Activated naive CD8-positive, alpha-beta T cell treated with anti-CD3 and anti-CD28 coated beads, Interleukin-2, amount 50 U/mL, for 24 hours (primary cell): ENCODE measurements around the gene NEU2.
"Not testable (repeated sequence)": the region's sequence is repeated elsewhere in the genome, so short reads cannot be mapped to it uniquely, and the experiment has no call there.

Experiments
- ATAC-seq: fragments of 150-1000 bp; cut with Tn5 transposase; one replicate; pipeline ENCODE4 v1.10.0; 2021
- DNase-seq: peaks from one replicate; pipeline ENCODE4 v3.0.0; 2021
- H3K27ac Mint-ChIP-seq: one replicate; pipeline ENCODE4 v1.8.0; 2021; ENCODE audit warnings: mild to moderate bottlenecking, mixed read lengths
- H3K27me3 Mint-ChIP-seq: one replicate; pipeline ENCODE4 v1.8.0; 2021; ENCODE audit warnings: mixed read lengths
- H3K36me3 Mint-ChIP-seq: one replicate; pipeline ENCODE4 v1.8.0; 2021; ENCODE audit warnings: low read depth, mixed read lengths
- H3K4me1 Mint-ChIP-seq: one replicate; pipeline ENCODE4 v1.8.0; 2021; ENCODE audit warnings: mixed read lengths
- H3K4me3 Mint-ChIP-seq: one replicate; pipeline ENCODE4 v1.8.0; 2021; ENCODE audit warnings: mild to moderate bottlenecking, moderate library complexity, mixed read lengths
- H3K9me3 Mint-ChIP-seq: one replicate; pipeline ENCODE4 v1.8.0; 2021; ENCODE audit warnings: mixed read lengths

The NEU2 gene

GRCh38 chr2:233019610-233020009 lies 12.9 kb upstream of the NEU2 start:
- not testable (repeated sequence) for H3K9me3 Mint-ChIP-seq, H3K27me3 Mint-ChIP-seq, H3K36me3 Mint-ChIP-seq, H3K27ac Mint-ChIP-seq, DNase-seq, H3K4me3 Mint-ChIP-seq, H3K4me1 Mint-ChIP-seq, ATAC-seq

GRCh38 chr2:233020454-233020853 lies 12.0 kb upstream of the NEU2 start:
- Mint-ChIP-seq H3K36me3 (no peaks in the 10 kb centered on the region), H3K27ac (no peak overlapping the region), H3K4me3 (no peak overlapping the region), H3K27me3 (no peaks in the 10 kb centered on the region), H3K4me1 (no peaks in the 10 kb centered on the region), H3K9me3 (peaks cover 2% of the 10 kb centered on the region)
- ATAC-seq (no peak), DNase-seq (no peak)

GRCh38 chr2:233021771-233022170 lies 10.7 kb upstream of the NEU2 start:
- Mint-ChIP-seq H3K9me3 (no peaks in the 10 kb centered on the region), H3K27ac (no peak overlapping the region), H3K4me3 (no peak overlapping the region), H3K36me3 (no peaks in the 10 kb centered on the region), H3K4me1 (peaks cover 2% of the 10 kb centered on the region), H3K27me3 (no peaks in the 10 kb centered on the region)
- no peak for ATAC-seq
- no peak for DNase-seq

- H3K27me3 Mint-ChIP-seq: no peaks in the 10 kb centered on the region
- DNase-seq: no peak
- H3K9me3 Mint-ChIP-seq: no peaks in the 10 kb centered on the region
- no peak overlapping the region for H3K4me3 Mint-ChIP-seq
- no peaks in the 10 kb centered on the region for H3K36me3 Mint-ChIP-seq
- H3K4me1 Mint-ChIP-seq: peaks cover 2% of the 10 kb centered on the region
- ATAC-seq: no peak
- H3K27ac Mint-ChIP-seq: no peak overlapping the region
Observed at GRCh38 chr2:233022561-233022960, 9.9 kb upstream of the NEU2 start.

GRCh38 chr2:233023007-233023760 lies 9.3 kb upstream of the NEU2 start:
- Mint-ChIP-seq H3K9me3 (no peaks in the 10 kb centered on the region), H3K4me3 (no peak overlapping the region), H3K27me3 (no peaks in the 10 kb centered on the region), H3K4me1 (peaks cover 2% of the 10 kb centered on the region), H3K27ac (no peak overlapping the region), H3K36me3 (no peaks in the 10 kb centered on the region)
- DNase-seq (no peak), ATAC-seq (no peak)

- H3K27ac Mint-ChIP-seq: no peak overlapping the region
Observed at GRCh38 chr2:233023761-233024410, 8.6 kb upstream of the NEU2 start.

GRCh38 chr2:233025706-233026105 lies 6.8 kb upstream of the NEU2 start:
- no peaks in the 10 kb centered on the region for H3K27me3 Mint-ChIP-seq
- no peak overlapping the region for H3K4me3 Mint-ChIP-seq
- no peak for ATAC-seq
- no peaks in the 10 kb centered on the region for H3K36me3 Mint-ChIP-seq
- H3K9me3 Mint-ChIP-seq: no peaks in the 10 kb centered on the region
- H3K27ac Mint-ChIP-seq: no peak overlapping the region
- no peak for DNase-seq
- peaks cover 2% of the 10 kb centered on the region for H3K4me1 Mint-ChIP-seq

More at GRCh38 chr2:233023761-233024410, 8.6 kb upstream of the NEU2 start:
- Mint-ChIP-seq H3K9me3 (no peaks in the 10 kb centered on the region), H3K36me3 (no peaks in the 10 kb centered on the region), H3K27me3 (no peaks in the 10 kb centered on the region), H3K4me1 (peaks cover 2% of the 10 kb centered on the region), H3K4me3 (no peak overlapping the region)
- ATAC-seq (no peak), DNase-seq (no peak)

GRCh38 chr2:233026198-233026813 lies 6.2 kb upstream of the NEU2 start:
- no peaks in the 10 kb centered on the region for H3K9me3 Mint-ChIP-seq
- peaks cover 2% of the 10 kb centered on the region for H3K4me1 Mint-ChIP-seq
- ATAC-seq: no peak
- no peak overlapping the region for H3K27ac Mint-ChIP-seq
- H3K27me3 Mint-ChIP-seq: no peaks in the 10 kb centered on the region
- no peak overlapping the region for H3K4me3 Mint-ChIP-seq
- DNase-seq: no peak
- no peaks in the 10 kb centered on the region for H3K36me3 Mint-ChIP-seq

GRCh38 chr2:233029321-233029720 lies 3.2 kb upstream of the NEU2 start:
- Mint-ChIP-seq H3K4me1 (peaks cover 7% of the 10 kb centered on the region), H3K4me3 (no peak overlapping the region), H3K9me3 (no peaks in the 10 kb centered on the region), H3K27me3 (no peaks in the 10 kb centered on the region), H3K36me3 (no peaks in the 10 kb centered on the region), H3K27ac (no peak overlapping the region)
- no peak for ATAC-seq
- DNase-seq: no peak

- no peaks in the 10 kb centered on the region for H3K36me3 Mint-ChIP-seq
Observed at GRCh38 chr2:233031556-233032500, 644 bp upstream of the NEU2 start.

GRCh38 chr2:233033672-233034071 lies 1.2 kb downstream of the NEU2 start:
- DNase-seq (no peak), ATAC-seq (peak; percentile 78)
- Mint-ChIP-seq H3K9me3 (no peaks in the 10 kb centered on the region), H3K27ac (no peak overlapping the region), H3K27me3 (no peaks in the 10 kb centered on the region), H3K4me1 (peaks cover 9% of the 10 kb centered on the region), H3K36me3 (no peaks in the 10 kb centered on the region), H3K4me3 (no peak overlapping the region)

More at GRCh38 chr2:233031556-233032500, 644 bp upstream of the NEU2 start:
- Mint-ChIP-seq H3K4me3 (no peak overlapping the region), H3K9me3 (no peaks in the 10 kb centered on the region), H3K4me1 (peaks cover 9% of the 10 kb centered on the region), H3K27ac (no peak overlapping the region), H3K27me3 (no peaks in the 10 kb centered on the region)
- DNase-seq: no peak
- ATAC-seq: no peak

GRCh38 chr2:233034091-233034882 lies 1.8 kb downstream of the NEU2 start:
- Mint-ChIP-seq H3K4me3 (no peak overlapping the region), H3K4me1 (peaks cover 9% of the 10 kb centered on the region), H3K27me3 (no peaks in the 10 kb centered on the region), H3K27ac (no peak overlapping the region), H3K36me3 (no peaks in the 10 kb centered on the region), H3K9me3 (no peaks in the 10 kb centered on the region)
- ATAC-seq (no peak), DNase-seq (no peak)

GRCh38 chr2:233035426-233036161 lies 3.1 kb downstream of the NEU2 start:
- Mint-ChIP-seq H3K9me3 (no peaks in the 10 kb centered on the region), H3K36me3 (no peaks in the 10 kb centered on the region), H3K4me1 (peaks cover 9% of the 10 kb centered on the region), H3K27ac (no peak overlapping the region), H3K27me3 (no peaks in the 10 kb centered on the region), H3K4me3 (no peak overlapping the region)
- DNase-seq (no peak), ATAC-seq (no peak)
